HepG2 (cell line): Measurements from ENCODE around the gene GART. TPM values are rescaled to one million over a fixed set of nuclear protein-coding genes. Genes with fewer than 3 reads are reported as not detected.

Experiments
- CBX5 ChIP-seq: sonication (generic); formaldehyde crosslinking; IDR thresholded peaks from 2 replicates; pipeline ENCODE4 v1.4.0; 2020; ENCODE audit warnings: missing genetic modification reagents, borderline replicate concordance
- FOXA1 ChIP-seq, 2 experiments: fragments of 450-650 bp in 1 of 2; sonication (generic) in 1 of 2; formaldehyde crosslinking in 1 of 2; IDR thresholded peaks; 2 replicates each; pipeline versions ENCODE4 v1.4.0 to v1.6.1; 2016 to 2020; ENCODE audit warnings: missing genetic modification reagents in 1 of 2
- FOXP1 ChIP-seq, 2 experiments: fragments of 450-650 bp in 1 of 2; IDR thresholded peaks; 2 replicates each; pipeline ENCODE4 v1.6.1; 2017 to 2018; ENCODE audit warnings: antibody characterized with exemption in 1 of 2
- HMGA1 ChIP-seq: sonication (generic); formaldehyde crosslinking; conservative IDR thresholded peaks from 2 replicates; pipeline ENCODE4 v1.4.0; 2020; ENCODE audit warnings: missing genetic modification reagents
- IRF2 ChIP-seq: IDR thresholded peaks from 2 replicates; pipeline ENCODE4 v1.6.1; 2018; ENCODE audit warnings: missing genetic modification reagents, missing compliant biosample characterization
- MED1 ChIP-seq: sonication (generic); formaldehyde crosslinking; IDR thresholded peaks from 2 replicates; pipeline ENCODE4 v1.4.0; 2020; ENCODE audit warnings: missing genetic modification reagents
- NONO ChIP-seq, 2 experiments: fragments of 450-650 bp in 1 of 2; sonication (generic) in 1 of 2; formaldehyde crosslinking in 1 of 2; IDR thresholded peaks in 1 of 2; conservative IDR thresholded peaks in 1 of 2; 2 replicates each; pipeline versions ENCODE4 v1.6.1 to v1.8.0; 2017 to 2022; ENCODE audit warnings: mild to moderate bottlenecking in 1 of 2, missing genetic modification reagents in 1 of 2, moderate library complexity in 1 of 2
- NRL ChIP-seq: sonication (generic); formaldehyde crosslinking; IDR thresholded peaks from 2 replicates; pipeline ENCODE4 v1.5.0; 2020; ENCODE audit warnings: missing genetic modification reagents, mild to moderate bottlenecking, moderate library complexity, borderline replicate concordance
- RBFOX2 ChIP-seq: fragments of 200-400 bp; formaldehyde crosslinking; IDR thresholded peaks from 2 replicates; pipeline ENCODE4 v1.6.1; 2017; ENCODE audit warnings: low read depth, mild to moderate bottlenecking, low read length
- SIN3A ChIP-seq: IDR thresholded peaks from 2 replicates; pipeline ENCODE4 v1.6.1; 2011; ENCODE audit warnings: low read depth, mild to moderate bottlenecking, control low read depth, low read length, borderline replicate concordance
- SNAPC5 ChIP-seq: sonication (generic); formaldehyde crosslinking; IDR thresholded peaks from 2 replicates; pipeline ENCODE4 v1.8.1; 2023; ENCODE audit warnings: mild to moderate bottlenecking, missing genetic modification reagents, borderline replicate concordance
- YEATS2 ChIP-seq: sonication (generic); formaldehyde crosslinking; IDR thresholded peaks from 2 replicates; pipeline ENCODE4 v1.4.0; 2020; ENCODE audit warnings: missing genetic modification reagents, borderline replicate concordance
- ZC3H4 ChIP-seq: sonication (generic); formaldehyde crosslinking; IDR thresholded peaks from 2 replicates; pipeline ENCODE4 v1.4.0; 2020; ENCODE audit warnings: missing genetic modification reagents, borderline replicate concordance
- ZNF451 ChIP-seq: sonication (generic); formaldehyde crosslinking; IDR thresholded peaks from 2 replicates; pipeline ENCODE4 v1.5.0; 2020; ENCODE audit warnings: mild to moderate bottlenecking, missing genetic modification reagents
- ZNF496 ChIP-seq: sonication (generic); formaldehyde crosslinking; IDR thresholded peaks from 2 replicates; pipeline ENCODE4 v1.8.1; 2023; ENCODE audit warnings: mild to moderate bottlenecking, moderate library complexity, missing genetic modification reagents; ENCODE audit not compliant: insufficient replicate concordance
- ZNF670 ChIP-seq: sonication (generic); formaldehyde crosslinking; IDR thresholded peaks from 2 replicates; pipeline ENCODE4 v1.8.0; 2022; ENCODE audit warnings: mild to moderate bottlenecking, missing genetic modification reagents, borderline replicate concordance
- ZNF713 ChIP-seq: sonication (generic); formaldehyde crosslinking; IDR thresholded peaks from 2 replicates; pipeline ENCODE4 v1.4.0; 2020; ENCODE audit warnings: mild to moderate bottlenecking, missing genetic modification reagents
- ZNF761 ChIP-seq: sonication (generic); formaldehyde crosslinking; conservative IDR thresholded peaks from 2 replicates; pipeline ENCODE4 v1.4.0; 2020; ENCODE audit warnings: mild to moderate bottlenecking, missing genetic modification reagents
- ZNF800 ChIP-seq: sonication (generic); formaldehyde crosslinking; IDR thresholded peaks from 2 replicates; pipeline ENCODE4 v1.4.0; 2020; ENCODE audit warnings: missing genetic modification reagents
- ZSCAN20 ChIP-seq: sonication (generic); formaldehyde crosslinking; IDR thresholded peaks from 2 replicates; pipeline ENCODE4 v1.4.0; 2020; ENCODE audit warnings: missing genetic modification reagents, mild to moderate bottlenecking, borderline replicate concordance
- ZSCAN9 ChIP-seq: IDR thresholded peaks from 2 replicates; pipeline ENCODE4 v1.6.1; 2016; ENCODE audit warnings: borderline replicate concordance
- polyA plus RNA-seq, 8 experiments: library from polyadenylated mRNA; depleted of rRNA in 3 of 8; stranded (reverse) in 7 of 8; unstranded in 1 of 8; fragments of >200 nt; fragmentation: Illumina TruSeq in 4 of 8; extraction: Trizol in 4 of 8; gene quantifications; 2 replicates each; pipeline versions ENCODE4 v1.2.1 to v1.2.3, GENCODE V29; 2011 to 2016; ENCODE audit warnings: low read depth in 4 of 8, missing spikeins in 1 of 8, mixed read lengths in 1 of 8; ENCODE audit not compliant: insufficient read depth in 1 of 8
- total RNA-seq, 5 experiments: library from RNA; depleted of rRNA; stranded (reverse); fragments of >200 nt; fragmentation: Illumina TruSeq; extraction: Trizol; gene quantifications; 2 replicates each; pipeline ENCODE4 v1.2.3, GENCODE V29; 2016; ENCODE audit warnings: low read depth in 1 of 5
- TF ChIP-seq, protein P1 (sequence below): sonication (generic); formaldehyde crosslinking; IDR thresholded peaks from 2 replicates; pipeline ENCODE4 v1.5.1; 2020; ENCODE audit warnings: mild to moderate bottlenecking, missing genetic modification reagents, moderate library complexity
- TF ChIP-seq, protein P2 (sequence below): sonication (generic); formaldehyde crosslinking; IDR thresholded peaks from 2 replicates; pipeline ENCODE4 v1.4.0; 2020; ENCODE audit warnings: missing genetic modification reagents

The GART gene
- total and polyA plus RNA-seq, 2 of the 13 experiments (the other 11 are each of a cell fraction or from before 2014, with no cell fraction given): 17.9 to 109 TPM

GRCh38 chr21:33541756-33542639 lies at the start of gene GART (continued):
- TF ChIP-seq NRL (CRISPR knock-in tag): peak; percentile 63; the same call in 1 of the 2 replicates
- 0 out of 2 replicates have a peak, but pooled peaks have one; percentile 78 for TF ChIP-seq ZNF670
- peak; percentile 85; the same call in 1 of the 2 replicates for TF ChIP-seq SIN3A
- TF ChIP-seq RBFOX2: peak; percentile 90
- no peak for TF ChIP-seq NONO (IDR thresholded peaks at IDR 0.05)
- peak; percentile 72 for TF ChIP-seq NONO (CRISPR knock-in tag; conservative IDR thresholded peaks at IDR 0.05)
- peak; percentile 80; the same call in 1 of the 2 replicates for TF ChIP-seq ZC3H4 (CRISPR knock-in tag)
- TF ChIP-seq ZNF496 (CRISPR knock-in tag): no peak
- TF ChIP-seq IRF2 (CRISPR knock-in tag): no peak
- no peak for TF ChIP-seq ZNF713
- peak; percentile 8; the same call in 1 of the 2 replicates for TF ChIP-seq ZSCAN9
- peak; percentile 67 for TF ChIP-seq MED1 (CRISPR knock-in tag)
- TF ChIP-seq YEATS2 (CRISPR knock-in tag): peak; percentile 67; the same call in 1 of the 2 replicates
- no peak for TF ChIP-seq ZSCAN20 (CRISPR knock-in tag)
- TF ChIP-seq CBX5 (CRISPR knock-in tag): no peak; the same call in 1 of the 2 replicates
- TF ChIP-seq SNAPC5: no peak
- TF ChIP-seq ZNF800: no peak
- TF ChIP-seq, protein P1, sequence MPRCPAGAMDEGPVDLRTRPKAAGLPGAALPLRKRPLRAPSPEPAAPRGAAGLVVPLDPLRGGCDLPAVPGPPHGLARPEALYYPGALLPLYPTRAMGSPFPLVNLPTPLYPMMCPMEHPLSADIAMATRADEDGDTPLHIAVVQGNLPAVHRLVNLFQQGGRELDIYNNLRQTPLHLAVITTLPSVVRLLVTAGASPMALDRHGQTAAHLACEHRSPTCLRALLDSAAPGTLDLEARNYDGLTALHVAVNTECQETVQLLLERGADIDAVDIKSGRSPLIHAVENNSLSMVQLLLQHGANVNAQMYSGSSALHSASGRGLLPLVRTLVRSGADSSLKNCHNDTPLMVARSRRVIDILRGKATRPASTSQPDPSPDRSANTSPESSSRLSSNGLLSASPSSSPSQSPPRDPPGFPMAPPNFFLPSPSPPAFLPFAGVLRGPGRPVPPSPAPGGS (CRISPR knock-in tag): no peak
- no peak for TF ChIP-seq FOXP1 (IDR thresholded peaks at IDR 0.05)
- TF ChIP-seq FOXP1 (CRISPR knock-in tag; IDR thresholded peaks at IDR 0.05): no peak
- TF ChIP-seq ZNF761 (CRISPR knock-in tag): no peak
- TF ChIP-seq, protein P2, sequence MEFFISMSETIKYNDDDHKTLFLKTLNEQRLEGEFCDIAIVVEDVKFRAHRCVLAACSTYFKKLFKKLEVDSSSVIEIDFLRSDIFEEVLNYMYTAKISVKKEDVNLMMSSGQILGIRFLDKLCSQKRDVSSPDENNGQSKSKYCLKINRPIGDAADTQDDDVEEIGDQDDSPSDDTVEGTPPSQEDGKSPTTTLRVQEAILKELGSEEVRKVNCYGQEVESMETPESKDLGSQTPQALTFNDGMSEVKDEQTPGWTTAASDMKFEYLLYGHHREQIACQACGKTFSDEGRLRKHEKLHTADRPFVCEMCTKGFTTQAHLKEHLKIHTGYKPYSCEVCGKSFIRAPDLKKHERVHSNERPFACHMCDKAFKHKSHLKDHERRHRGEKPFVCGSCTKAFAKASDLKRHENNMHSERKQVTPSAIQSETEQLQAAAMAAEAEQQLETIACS (CRISPR knock-in tag): no peak; the same call in 1 of the 2 replicates
- TF ChIP-seq HMGA1: no peak
- no peak for TF ChIP-seq FOXA1 (IDR thresholded peaks at IDR 0.05)
- TF ChIP-seq FOXA1 (CRISPR knock-in tag; IDR thresholded peaks at IDR 0.05): no peak
- no peak for TF ChIP-seq ZNF451 (CRISPR knock-in tag)
